Activated CD8-positive, alpha-beta T cell treated with anti-CD3 and anti-CD28 coated beads for 36 hours (primary cell): Measurements from ENCODE around the gene DIPK1A. TPM values are rescaled to one million over a fixed set of nuclear protein-coding genes. Genes with fewer than 3 reads are reported as not detected.

ENCODE experiments used
- ATAC-seq: fragments of 200-7000 bp; cut with Tn5 transposase; one replicate; pipeline ENCODE4 v1.10.0; 2021; ENCODE audit warnings: mild to moderate bottlenecking, moderate library complexity
- CTCF ChIA-PET: fragments of 350-600 bp; sonication (Branson Sonifier 250); formaldehyde crosslinking; loops from one replicate; lab custom pipeline; 2021; ENCODE audit warnings: antibody characterized with exemption; lab: Charles Lee
- POLR2A ChIA-PET: fragments of 350-600 bp; sonication (Branson Sonifier 250); formaldehyde crosslinking; loops from one replicate; lab custom pipeline; 2021; ENCODE audit warnings: antibody characterized with exemption; lab: Charles Lee
- DNase-seq: peaks from one replicate; pipeline ENCODE4 v3.0.0-alpha.2; 2020
- H3K27ac Mint-ChIP-seq: one replicate; pipeline ENCODE4 v1.8.0; 2021; ENCODE audit warnings: mild to moderate bottlenecking, mixed read lengths
- H3K27me3 Mint-ChIP-seq: one replicate; pipeline ENCODE4 v1.8.0; 2021; ENCODE audit warnings: mixed read lengths
- H3K36me3 Mint-ChIP-seq: one replicate; pipeline ENCODE4 v1.8.0; 2021; ENCODE audit warnings: low read depth, mixed read lengths
- H3K4me1 Mint-ChIP-seq: one replicate; pipeline ENCODE4 v1.8.0; 2021; ENCODE audit warnings: low read depth, mixed read lengths
- H3K4me3 Mint-ChIP-seq: one replicate; pipeline ENCODE4 v1.8.0; 2021; ENCODE audit warnings: mild to moderate bottlenecking, moderate library complexity, mixed read lengths
- H3K9me3 Mint-ChIP-seq: one replicate; pipeline ENCODE4 v1.8.0; 2021; ENCODE audit warnings: mixed read lengths
- CTCF ChIP-seq: fragments of 200-600 bp; IDR thresholded peaks from one replicate; pipeline ENCODE4 v1.8.0; 2022; ENCODE audit warnings: antibody characterized with exemption, mild to moderate bottlenecking
- intact Hi-C: fragments of 100-400 bp; cut with micrococcal nuclease; formaldehyde crosslinking; loops from one replicate; pipeline ENCODE4 v1.10.0; 2022
- total RNA-seq, 2 experiments: library from RNA; stranded (reverse); gene quantifications; one replicate each; pipeline ENCODE4 v1.2.3, GENCODE V29; 2021

Gene DIPK1A
- total RNA-seq, 2 experiments from 2014 or later = 8.1 to 9.0 TPM

DNA sequence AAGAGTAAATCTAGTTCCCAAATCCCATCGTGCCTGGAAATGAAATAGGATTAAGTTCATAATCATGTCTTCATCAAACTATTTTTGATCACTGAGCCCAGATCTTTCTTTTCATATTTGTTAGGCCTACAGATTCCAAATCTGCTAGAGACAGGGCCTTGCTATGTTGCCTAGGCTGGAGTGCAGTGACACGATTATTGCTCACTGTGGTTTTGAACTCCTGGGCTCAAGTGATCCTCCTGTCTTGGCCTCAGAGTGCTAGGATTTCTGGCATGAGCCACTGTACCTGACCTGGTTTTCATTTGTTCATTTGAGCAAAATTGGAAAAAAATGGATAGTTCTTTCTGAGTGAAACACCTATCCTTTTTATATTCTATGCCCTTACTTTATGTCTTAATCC lies 28.0 kb upstream of the DIPK1A start:
- Mint-ChIP-seq H3K4me1 (peaks cover 79% of the 10 kb centered on the region), H3K9me3 (peaks cover 3% of the 10 kb centered on the region), H3K4me3 (no peak overlapping the region), H3K36me3 (peaks cover 17% of the 10 kb centered on the region), H3K27ac (peak overlapping the region; percentile 79), H3K27me3 (no peaks in the 10 kb centered on the region)
- POLR2A ChIA-PET = interaction anchor here (1.3 to 1.6 kb wide), 2 partner anchors 27 to 157 kb away, joined by 3 to 11 read pairs; no protein-coding TSS in a partner anchor
- peak; percentile 29 for ATAC-seq
- no peak for TF ChIP-seq CTCF
- intact Hi-C loops = no loop called here
- CTCF ChIA-PET = interaction anchor here (1.0 to 3.4 kb wide), 5 partner anchors 19 to 131 kb away, joined by 3 to 23 read pairs (median 9); partner anchors contain the start of gene DIPK1A
- DNase-seq = no peak

DNA sequence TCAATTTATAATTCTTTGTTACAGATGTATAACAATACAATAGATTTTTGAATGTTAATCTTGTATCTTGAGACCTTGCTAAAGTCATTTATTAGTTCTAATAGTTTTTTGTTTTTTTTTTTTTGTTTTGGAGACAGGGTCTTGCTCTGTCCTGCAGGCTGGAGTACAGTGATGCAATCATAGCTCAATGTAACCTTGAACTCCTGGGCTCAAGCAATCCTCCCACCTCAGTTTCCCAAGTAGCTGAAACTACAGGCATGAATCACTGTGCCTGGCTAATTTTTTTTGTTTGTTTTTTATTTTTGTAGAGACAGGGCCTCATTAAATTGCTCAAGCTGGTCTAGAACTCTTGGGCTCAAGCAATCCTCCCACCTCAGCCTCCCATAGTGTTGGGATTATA lies 26.2 kb upstream of the DIPK1A start:
- Mint-ChIP-seq H3K4me1 (peaks cover 66% of the 10 kb centered on the region), H3K36me3 (peaks cover 23% of the 10 kb centered on the region), H3K27me3 (no peaks in the 10 kb centered on the region), H3K9me3 (peaks cover 7% of the 10 kb centered on the region), H3K4me3 (no peak overlapping the region), H3K27ac (no peak overlapping the region)
- TF ChIP-seq CTCF = no peak
- CTCF ChIA-PET = interaction anchor here (1.0 to 3.4 kb wide), 5 partner anchors 17 to 128 kb away, joined by 3 to 9 read pairs (median 4); no protein-coding TSS in a partner anchor
- POLR2A ChIA-PET = interaction anchor here (0.7 to 0.9 kb wide), 2 partner anchors 19 to 147 kb away, joined by 3 to 6 read pairs; no protein-coding TSS in a partner anchor
- intact Hi-C loops = no loop called here
- DNase-seq (no peak), ATAC-seq (no peak)

DNA sequence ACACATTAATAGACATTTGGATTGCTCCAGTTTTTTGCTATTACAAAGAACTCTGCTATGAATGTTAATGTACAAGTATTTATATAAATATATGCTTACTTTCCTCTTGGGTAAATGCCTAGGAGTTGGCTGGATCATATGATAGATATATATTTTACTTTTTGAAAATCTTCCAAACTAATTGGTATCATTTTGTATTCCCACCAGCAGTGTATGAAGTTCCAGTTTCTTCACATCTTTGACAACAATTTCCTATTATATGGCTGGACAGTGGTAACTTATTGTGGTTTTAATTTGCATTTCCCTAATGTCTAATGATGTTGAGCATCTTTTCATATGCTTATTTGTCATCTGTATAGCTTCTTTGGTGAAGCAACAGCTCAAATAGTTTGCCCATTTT lies 23.8 kb upstream of the DIPK1A start:
- Mint-ChIP-seq H3K9me3 (peaks cover 4% of the 10 kb centered on the region), H3K36me3 (peaks cover 30% of the 10 kb centered on the region), H3K4me3 (no peak overlapping the region), H3K4me1 (peaks cover 66% of the 10 kb centered on the region), H3K27me3 (no peaks in the 10 kb centered on the region), H3K27ac (no peak overlapping the region)
- DNase-seq = no peak
- CTCF ChIA-PET = interaction anchor here (1.5 to 2.3 kb wide), 3 partner anchors 9 to 16 kb away, joined by 3 to 11 read pairs (median 10); no protein-coding TSS in a partner anchor
- no peak for TF ChIP-seq CTCF
- POLR2A ChIA-PET = no interaction called here
- intact Hi-C loops = no loop called here
- ATAC-seq = no peak

GRCh38 chr1:92980732-92981647 lies 19.7 kb upstream of the DIPK1A start:
- DNase-seq (peak; percentile 69), ATAC-seq (peak; percentile 66)
- Mint-ChIP-seq H3K9me3 (peaks cover 4% of the 10 kb centered on the region), H3K36me3 (peaks cover 28% of the 10 kb centered on the region), H3K4me1 (peaks cover 72% of the 10 kb centered on the region), H3K27me3 (no peaks in the 10 kb centered on the region), H3K27ac (peak overlapping the region; percentile 95), H3K4me3 (peak overlapping the region; percentile 68)
- TF ChIP-seq CTCF = no peak
- POLR2A ChIA-PET = interaction anchor here (1.0 to 4.8 kb wide), 7 partner anchors 9 to 143 kb away, joined by 3 to 49 read pairs (median 4); partner anchors contain the start of gene DIPK1A
- intact Hi-C loops = loop anchor here (1.0 kb wide), 1 partner anchor 8 kb away; no protein-coding TSS in a partner anchor
- CTCF ChIA-PET = interaction anchor here (0.7 to 9.7 kb wide), 8 partner anchors 9 to 123 kb away, joined by 3 to 91 read pairs (median 6); partner anchors contain the start of gene DIPK1A
